ENCODE data around the gene DOK7.

GRCh38 chr4:3449574-3450534 is 13.3 kb upstream of the DOK7 start:
- no peak for TF ChIP-seq POLR2A (IDR thresholded peaks at IDR 0.05)
- TF ChIP-seq, protein P1, sequence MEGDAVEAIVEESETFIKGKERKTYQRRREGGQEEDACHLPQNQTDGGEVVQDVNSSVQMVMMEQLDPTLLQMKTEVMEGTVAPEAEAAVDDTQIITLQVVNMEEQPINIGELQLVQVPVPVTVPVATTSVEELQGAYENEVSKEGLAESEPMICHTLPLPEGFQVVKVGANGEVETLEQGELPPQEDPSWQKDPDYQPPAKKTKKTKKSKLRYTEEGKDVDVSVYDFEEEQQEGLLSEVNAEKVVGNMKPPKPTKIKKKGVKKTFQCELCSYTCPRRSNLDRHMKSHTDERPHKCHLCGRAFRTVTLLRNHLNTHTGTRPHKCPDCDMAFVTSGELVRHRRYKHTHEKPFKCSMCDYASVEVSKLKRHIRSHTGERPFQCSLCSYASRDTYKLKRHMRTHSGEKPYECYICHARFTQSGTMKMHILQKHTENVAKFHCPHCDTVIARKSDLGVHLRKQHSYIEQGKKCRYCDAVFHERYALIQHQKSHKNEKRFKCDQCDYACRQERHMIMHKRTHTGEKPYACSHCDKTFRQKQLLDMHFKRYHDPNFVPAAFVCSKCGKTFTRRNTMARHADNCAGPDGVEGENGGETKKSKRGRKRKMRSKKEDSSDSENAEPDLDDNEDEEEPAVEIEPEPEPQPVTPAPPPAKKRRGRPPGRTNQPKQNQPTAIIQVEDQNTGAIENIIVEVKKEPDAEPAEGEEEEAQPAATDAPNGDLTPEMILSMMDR (IDR thresholded peaks at IDR 0.05) = no peak

All from Peyer's patch (tissue), 4 donors.